GM18508 (cell line): ENCODE results near the gene TSPAN32.

Experiments used
- ATAC-seq: cut with Tn5 transposase; IDR thresholded peaks from one replicate; pipeline ENCODE4 v1.9.1; 2021; ENCODE audit warnings: moderate number of reproducible peaks; ENCODE audit not compliant: insufficient read depth, unreplicated experiment

Gene TSPAN32, protein sequence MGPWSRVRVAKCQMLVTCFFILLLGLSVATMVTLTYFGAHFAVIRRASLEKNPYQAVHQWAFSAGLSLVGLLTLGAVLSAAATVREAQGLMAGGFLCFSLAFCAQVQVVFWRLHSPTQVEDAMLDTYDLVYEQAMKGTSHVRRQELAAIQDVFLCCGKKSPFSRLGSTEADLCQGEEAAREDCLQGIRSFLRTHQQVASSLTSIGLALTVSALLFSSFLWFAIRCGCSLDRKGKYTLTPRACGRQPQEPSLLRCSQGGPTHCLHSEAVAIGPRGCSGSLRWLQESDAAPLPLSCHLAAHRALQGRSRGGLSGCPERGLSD

DNA sequence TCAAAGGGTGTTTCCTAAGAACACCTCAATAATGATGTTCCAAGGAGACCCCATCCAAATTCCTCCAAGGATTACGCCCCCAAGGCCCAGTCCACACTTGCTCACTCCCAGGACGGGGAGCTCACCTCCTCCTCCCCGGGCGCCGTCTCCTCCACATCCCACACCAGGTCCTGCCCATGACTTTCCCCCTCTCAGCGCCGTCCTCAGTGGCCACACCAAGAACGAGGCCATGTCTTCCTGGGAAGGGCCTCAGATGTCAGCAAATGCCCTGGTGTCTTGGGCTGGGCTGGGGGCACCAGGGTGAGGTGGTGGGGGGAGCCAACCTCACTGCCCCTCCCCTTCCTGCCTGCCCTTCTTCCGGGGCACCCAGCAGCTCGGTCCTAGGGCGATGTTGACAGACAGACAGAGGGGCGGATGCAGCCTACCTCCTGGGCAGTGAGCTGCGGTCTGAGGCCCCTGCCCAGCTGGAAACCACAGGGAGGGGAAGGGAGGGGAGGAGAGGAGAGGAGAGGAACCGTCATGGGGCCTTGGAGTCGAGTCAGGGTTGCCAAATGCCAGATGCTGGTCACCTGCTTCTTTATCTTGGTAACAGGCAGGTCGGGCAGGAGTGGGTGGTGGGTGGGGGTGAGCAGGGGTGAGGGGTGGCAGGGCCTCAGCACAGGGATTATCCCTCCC is at the start of gene TSPAN32, which contains the start of gene C11orf21:
Gene TSPAN32 (plus strand): TSS at position 383 of the 675 bp plus-strand sequence. CDS start 137 bp downstream, at position 520.
Gene C11orf21 (minus strand): TSS at position 288 of the 675 bp plus-strand sequence. CDS start 110 bp downstream, at position 178.
- ATAC-seq = no peak

DNA sequence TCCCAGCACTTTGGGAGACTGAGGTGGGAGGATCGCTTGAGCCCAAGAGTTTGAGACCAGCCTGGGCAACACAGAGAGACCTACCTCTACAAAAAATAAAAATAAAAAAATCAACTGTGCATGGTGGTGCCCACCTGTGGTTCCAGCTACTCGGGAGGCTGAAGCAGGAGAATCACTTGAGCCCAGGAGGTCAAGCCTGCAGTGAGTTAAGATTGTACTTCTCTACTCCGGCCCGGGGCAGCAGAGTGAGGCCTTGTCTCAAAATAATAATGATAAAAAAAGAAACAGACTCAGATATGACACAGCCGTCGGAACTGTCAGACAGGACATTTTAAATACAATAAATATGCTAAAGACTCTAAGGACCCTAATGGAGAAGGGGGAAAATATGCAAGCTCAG is 49.8 kb upstream of the TSPAN32 start:
- no peak for ATAC-seq

DNA sequence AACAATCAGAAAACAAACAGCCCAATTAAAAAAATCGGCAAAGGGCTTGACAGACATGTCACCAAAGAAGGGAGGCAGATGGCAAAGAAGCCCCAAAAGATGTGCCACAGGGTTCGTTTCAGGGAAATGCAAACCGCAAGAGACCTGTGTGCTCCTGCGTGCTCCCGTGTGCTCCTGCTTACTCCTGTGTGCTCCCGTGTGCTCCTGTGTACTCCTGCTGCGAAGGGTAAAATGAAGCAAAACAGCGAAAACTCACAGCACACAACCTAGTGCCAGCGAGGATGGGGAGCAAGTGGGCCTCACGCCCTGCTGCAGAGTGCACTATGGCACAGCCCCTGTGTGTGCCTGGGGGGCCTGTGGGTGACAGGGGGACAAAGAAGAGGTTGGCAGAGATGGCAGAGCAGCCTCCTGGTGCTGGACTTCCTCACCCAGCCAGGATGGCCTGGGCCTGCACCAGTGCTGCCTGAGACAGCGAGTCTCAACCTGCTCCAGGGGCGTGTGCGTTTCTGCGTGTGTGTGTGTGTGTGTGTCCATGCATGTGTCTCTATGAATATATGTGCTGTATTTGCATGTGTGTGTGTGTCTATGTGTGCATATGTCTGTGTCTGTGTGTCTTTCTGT is 45.4 kb upstream of the TSPAN32 start:
- no peak for ATAC-seq

DNA sequence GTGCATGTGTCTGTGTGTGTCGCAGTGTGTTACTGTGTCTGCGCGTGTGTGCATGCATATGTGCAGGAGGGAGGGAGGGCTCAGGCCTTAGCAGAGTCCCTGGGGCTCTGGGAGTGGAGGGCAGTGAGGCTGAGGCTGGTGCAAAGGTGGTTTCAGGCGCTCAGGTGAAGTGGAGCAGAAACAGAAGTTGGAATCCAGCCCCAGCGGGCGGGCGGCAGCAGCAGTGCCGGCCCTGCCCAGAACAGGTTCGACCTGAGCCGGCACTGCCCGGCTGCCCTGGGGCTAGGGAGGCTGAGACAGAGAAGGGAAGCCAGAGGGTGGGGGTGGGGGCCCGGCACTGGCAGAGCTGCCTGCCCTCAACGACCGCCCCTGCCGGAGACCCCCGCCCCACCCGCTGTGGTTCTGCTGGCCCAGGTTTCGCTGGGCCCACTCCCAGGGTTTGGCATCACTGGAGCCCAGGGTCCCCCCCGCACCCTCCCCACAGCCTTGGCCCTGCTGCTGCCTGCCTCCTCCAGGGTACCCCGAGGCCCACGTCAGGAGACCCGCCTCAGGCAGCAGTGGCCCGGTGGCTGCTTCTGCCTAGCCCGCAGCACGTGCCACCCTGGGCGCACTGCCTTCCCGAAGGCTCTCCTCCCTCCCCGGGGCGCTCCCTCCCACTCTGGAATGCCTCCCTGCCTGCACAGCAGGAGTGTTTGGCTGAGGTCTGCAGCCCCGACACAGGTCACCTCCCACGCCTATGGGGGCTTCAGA is 44.7 kb upstream of the TSPAN32 start:
- ATAC-seq = no peak

DNA sequence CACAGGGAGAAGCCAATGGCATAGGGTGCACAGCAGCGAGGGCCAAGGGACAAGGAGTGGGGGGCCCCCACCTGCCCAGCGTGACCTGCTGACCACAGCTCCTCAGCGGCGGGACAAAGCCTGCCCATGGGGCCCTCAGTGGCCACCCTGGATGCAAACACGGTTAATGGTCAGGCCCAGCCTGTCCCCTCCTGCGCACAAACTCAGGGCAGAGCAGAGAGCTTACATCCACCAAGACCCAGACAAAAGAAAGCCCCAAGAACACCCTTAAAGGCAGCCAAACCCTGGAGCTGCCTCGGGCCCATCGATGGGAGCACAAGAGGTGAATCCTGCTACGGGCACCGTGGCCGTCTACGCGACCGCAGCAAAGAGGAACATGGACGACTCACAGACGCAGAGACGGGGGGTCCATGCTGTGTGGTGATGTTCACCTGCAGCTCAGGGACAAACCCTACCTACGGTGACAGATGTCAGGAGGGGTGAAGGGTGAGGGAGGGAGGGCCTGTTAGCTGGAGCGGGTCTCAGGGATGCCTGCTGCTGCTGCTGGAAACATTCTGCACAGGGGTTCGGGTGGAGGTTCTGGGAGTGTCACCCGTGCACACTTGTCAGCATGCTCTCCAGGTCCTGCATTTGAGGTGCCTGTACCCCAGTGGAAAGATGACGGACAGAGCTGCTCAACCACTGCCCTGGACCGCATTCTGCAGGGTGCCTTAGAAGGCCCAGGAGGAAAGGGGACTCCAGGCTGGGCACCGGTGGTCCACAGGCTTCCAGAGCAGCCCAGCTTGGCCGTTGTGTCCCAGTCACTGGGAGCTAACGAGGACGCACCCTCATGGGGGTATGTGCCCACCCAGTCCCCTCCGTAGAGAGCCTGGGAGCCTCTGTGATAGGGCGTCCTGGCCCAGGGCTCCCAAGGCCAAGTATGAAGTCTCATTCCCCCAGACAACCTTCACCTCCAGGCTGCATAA is 43.0 kb upstream of the TSPAN32 start:
- no peak for ATAC-seq

DNA sequence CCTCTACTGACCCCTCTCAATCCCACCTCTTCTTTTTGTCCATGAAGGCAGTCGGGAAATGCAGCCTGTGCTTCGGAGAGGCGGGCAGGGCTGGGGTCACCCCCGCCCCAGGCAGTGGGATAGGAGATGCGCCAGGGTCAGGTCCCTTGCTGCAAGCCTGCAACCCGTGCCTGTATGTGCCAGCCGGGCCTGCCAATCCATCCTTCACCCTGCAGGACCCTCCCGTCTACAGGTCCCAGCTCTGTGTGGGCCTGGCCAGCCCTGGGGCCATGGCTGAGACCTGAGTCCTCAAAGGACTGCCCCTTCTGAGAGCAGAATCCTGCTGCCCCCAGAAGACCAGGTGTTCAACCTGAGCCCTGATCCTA is 42.4 kb upstream of the TSPAN32 start:
- no peak for ATAC-seq

DNA sequence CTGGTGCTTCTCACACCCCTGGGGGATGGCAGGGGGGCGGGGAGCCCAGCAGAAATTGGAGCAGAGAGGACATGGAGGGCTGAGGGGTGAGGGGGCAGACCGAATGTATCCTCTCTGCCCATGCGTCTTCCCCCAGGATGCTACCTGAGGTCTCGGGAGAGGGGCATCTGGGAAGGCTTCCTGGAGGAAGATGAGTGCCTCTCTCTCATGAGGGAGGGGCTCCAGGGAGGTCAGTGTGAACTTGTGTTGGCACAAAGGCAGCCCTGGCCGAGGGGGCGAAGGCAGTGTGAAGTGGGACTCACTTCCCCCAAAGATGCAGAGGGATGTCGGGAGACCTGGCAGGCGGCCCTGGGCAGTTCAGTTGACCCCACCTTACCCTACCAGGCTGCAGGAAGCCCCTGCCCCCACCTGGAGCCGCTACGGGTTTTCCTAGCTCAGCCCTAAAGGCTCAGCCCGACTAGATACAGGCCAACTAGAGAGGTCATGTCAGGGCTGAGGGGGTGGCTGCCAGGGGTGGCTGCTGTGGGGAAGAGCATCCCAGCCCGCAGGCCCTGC is 41.8 kb upstream of the TSPAN32 start:
- ATAC-seq = no peak

DNA sequence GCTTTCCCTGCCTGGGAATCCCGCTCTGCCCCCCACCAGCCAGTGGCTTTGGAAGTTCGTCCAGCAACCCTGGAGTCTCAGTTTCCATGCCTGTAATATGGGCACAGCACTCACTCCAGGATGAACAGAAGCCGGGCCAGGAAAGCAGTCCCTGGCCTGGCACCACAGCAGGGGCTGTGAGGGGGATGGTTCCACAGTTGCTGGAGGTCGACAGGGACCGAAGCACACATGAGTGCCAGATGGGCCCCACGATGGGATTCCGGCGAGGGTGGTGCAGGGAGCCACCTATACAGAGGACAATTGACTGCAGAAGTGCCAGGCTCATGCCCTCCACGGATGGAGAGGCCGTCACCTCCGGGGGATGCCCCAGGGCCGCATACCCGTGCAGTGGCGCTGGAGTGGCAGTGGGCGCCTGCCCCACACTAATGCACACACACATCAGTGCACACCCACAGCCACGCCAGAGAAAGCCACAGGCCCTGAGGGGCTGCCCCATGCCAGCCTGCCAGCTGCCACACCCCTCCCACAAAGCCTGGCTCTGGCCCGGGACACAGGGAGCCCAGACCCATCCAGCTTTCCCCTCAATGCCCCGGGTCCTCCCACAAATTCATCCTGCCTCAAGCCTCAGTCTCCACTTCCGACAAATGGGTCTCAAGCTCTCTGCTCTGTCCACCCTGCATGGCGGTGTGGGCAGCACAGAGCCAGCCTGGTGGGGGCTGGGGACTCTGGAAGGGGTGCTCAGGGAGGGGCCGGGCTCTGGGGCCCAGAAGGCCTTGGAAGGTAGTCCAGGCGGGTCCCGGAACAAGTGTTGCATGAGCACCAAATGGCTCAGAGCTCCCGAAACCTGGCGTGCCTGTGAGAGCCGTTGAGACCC is 41.1 kb upstream of the TSPAN32 start:
- ATAC-seq = no peak

DNA sequence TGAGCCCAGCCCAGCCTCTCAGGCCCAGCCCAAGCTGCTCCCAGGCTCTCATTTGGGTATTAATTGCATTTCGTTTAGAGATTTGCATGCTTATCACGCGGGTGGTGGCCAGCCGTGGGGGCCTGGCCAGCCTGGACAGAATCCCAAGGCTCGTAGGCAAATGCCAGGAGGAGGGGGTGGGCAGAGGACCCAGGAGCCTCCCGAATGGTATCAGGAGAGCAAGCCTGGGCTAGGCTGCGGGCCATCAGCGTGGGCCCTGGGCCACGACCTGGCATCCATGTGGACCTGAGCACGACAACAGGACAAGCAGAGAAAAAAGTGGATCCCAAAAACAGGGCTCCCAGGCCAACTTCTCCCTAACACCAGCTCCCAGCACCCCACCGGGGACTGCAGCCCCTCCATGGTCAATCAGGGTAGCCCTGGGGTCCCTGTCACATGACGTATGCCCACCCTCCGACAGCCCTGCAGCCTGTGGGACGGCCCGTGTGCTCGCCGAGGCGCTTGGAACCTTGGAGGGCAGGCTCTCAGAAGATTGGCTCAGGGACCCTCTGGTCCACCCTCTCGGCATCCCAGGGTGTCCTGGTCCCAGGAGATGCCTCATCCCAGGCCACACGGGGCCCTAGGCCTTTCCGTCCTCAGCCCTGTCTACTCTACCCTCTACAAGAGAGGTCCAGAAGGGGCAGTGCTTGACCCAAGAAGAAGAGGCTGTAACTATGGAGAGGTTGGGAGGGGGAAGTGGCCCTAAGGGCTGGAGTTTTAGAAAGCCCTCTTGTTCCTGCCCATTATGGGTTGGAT is 40.2 kb upstream of the TSPAN32 start:
- ATAC-seq = no peak

DNA sequence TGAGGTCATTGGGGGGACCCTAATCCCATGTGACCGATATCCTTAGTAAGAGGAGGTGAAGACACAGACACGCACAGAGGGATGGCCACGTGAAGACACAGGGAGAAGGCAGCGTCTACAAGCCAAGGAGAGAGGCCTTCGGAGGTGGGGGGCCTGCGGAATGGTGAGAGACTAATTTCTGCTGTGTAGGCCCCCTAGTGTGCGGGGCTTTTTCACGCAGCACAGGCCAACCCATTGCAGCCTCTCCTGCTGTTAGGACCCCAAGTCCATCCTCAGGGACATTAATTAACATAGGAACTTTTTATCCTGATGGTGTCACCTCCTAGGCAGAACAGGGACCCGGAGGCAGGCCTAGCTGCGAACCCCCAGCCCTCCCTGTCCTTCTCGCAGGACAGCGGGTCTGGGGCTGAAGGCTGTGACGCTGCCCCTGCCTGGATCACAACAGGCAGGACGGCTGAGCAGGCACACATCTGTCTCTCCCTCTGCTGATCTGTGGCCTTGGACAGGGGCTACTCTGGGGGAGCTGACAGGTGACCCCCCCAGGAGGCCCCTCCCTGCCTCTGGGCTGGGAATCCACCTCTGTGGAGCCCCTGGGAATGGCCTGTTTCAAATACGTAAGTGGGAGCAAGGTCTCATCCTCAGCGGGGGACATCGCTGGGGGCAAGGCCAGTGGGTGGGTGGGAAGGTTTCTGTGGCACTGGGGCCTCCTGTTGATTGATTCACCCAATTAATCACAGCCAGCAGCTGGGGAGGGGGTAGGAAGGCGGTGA is 39.3 kb upstream of the TSPAN32 start:
- no peak for ATAC-seq

DNA sequence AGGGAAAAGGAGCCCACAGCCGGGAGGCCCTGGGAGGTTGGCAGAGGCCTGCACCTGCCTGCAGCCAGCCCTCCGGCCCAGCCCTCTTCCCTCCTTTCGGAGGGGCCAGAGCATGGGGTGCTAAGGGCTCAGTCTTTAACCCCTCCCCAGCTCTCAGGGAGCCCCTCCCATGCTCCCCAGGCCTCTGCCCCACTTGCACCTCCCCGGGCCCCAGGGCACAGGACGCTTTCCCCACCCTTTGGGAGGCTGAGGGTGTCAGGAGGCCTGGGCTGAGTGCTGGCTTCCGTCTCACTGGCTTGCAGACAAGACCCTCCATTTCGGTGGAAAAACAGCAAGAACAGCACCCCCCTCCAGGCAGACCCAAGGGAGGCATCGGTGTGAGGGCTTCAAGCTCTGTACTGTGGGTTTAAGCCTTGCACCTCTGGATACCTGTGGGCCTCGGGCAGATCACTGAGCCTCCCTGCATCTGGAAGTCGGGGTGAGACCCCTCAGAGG is 38.7 kb upstream of the TSPAN32 start:
- ATAC-seq = no peak

DNA sequence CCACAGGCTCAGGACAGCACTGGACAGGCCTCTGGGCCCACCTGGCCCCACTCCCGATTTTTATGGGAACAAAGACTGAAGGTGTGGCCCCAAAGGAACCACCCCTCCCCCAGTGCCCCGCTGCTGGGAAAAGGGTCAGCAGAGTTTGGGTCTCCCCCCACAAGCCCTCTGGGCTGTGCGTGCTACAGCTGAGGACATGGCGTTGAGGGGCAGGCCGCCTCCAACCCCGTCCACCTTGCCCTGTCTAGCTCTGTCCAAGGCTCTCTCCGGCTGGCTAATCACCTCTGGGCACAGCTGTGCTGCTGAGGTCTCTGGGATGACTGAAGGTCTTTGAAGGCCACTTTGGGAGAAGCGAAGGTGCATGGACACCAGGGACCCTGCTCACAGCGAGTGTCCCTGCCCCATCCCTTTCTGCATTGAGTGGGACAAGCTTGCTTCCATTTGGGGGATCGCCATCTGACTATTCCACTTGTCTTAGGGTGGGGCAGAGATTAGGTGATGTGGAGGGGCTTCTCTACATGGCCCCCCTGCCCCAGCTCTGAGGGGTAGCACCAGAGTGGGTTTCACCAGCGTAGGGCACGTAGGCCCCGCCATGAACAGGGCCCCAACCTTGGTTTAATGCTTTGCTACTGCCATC is 38.0 kb upstream of the TSPAN32 start:
- ATAC-seq = no peak

DNA sequence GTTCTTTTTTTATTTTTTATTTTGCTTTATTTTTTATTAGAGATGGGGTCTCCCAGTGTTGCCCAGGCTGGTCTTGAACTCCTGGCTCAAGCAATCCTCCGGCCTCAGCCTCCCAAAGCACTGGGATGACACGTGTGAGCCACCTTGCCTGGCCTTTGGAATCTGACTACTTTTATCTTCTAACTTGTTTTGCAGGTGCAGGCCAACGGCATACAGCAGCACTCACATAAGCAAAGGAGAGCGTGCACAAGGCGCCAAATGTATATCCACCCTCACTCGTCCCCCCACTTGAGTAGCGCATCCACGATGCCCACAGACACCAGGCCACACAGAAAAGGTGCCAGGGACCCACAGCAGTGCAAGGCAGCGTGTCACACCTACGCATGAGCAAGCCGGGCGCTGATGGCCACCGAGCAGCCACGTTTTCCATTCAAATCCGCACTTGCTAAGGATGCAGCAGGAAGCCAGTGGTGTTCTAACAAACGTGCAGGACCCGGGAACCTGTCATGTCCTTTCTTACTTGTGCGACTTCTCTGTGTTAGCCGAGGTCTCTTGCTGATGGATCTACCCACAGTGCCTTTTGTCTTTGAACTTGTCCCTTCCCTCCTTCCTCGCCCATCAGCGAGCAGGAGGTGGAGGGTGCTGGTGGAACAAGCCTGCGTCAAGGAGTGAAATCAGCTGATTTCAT is 37.3 kb upstream of the TSPAN32 start:
- ATAC-seq = no peak

DNA sequence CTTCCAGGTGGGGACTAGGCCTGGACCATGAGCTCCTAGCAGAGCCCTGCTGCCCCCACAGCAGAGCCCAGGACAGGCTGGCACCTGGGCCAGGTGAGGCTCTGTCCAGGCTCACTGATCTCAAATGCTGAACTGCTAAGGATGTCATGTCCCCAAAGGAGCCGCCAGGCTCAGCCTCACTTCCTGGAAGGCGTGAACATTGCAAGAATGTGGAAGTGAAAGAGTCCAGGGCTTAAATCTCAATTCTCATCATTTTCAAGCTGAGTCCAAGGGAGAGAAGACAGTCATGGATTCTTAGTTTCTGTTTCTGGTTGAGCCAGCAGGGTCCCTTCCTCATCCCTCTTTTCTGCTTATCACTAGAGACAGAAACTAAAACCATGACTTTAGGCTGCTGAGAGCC is 36.4 kb upstream of the TSPAN32 start:
- ATAC-seq = no peak

DNA sequence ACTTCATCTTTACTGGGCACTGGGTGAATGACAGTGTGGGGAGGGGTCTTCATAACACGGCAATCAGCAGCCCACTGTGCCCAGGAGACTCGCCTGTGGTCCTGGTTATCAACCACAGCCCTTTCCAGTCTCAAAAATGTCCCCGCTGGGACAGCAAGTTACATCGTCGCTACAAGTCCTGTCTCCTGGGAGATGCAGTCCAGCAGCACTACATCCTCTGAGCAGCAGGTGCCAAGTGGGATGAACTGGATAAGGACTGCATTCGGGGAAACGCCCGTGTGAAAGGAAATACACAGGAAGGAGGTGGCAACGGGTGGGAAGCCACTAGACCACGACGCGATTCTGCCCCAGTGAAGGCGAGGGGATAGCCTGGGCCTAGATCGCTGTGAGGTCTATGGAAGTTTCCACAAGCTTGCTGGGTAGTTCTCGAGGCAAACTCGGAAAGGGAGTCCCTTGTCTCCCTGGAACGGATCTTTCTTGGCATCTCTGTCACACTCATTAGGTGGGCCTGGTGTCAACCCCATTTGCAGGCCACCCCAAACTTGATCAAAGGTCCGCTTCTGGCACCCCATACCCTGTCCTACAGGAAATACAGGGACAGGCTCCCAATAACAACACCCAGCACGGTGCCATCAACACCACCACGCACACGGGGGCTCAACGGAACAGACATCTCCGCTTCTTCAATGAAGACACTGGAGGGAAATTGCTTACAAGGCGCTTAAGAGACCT is 35.8 kb upstream of the TSPAN32 start:
- no peak for ATAC-seq
